ENCODE measurements around the gene RBMS1.

The RBMS1 gene

GRCh38 chr2:160294889-160295288, 198.7 kb downstream of the RBMS1 start:
- no peak for DNase-seq

- peak; percentile 88 for DNase-seq
Measured at GRCh38 chr2:160294339-160294803, 199.2 kb downstream of the RBMS1 start.

- DNase-seq: peak; percentile 90
Measured at GRCh38 chr2:160293391-160294091, 200.1 kb downstream of the RBMS1 start.

GRCh38 chr2:160292225-160292624, 201.4 kb downstream of the RBMS1 start:
- no peak for DNase-seq

- no peak for DNase-seq
Measured at GRCh38 chr2:160291382-160291781, 202.2 kb downstream of the RBMS1 start.

GRCh38 chr2:160290598-160290997, 203.0 kb downstream of the RBMS1 start:
- no peak for DNase-seq

GRCh38 chr2:160289831-160290230, 203.8 kb downstream of the RBMS1 start:
- DNase-seq: no peak

GRCh38 chr2:160289126-160289525, 204.5 kb downstream of the RBMS1 start:
- DNase-seq: no peak

GRCh38 chr2:160288324-160288723, 205.3 kb downstream of the RBMS1 start:
- no peak for DNase-seq

- DNase-seq: no peak
Measured at GRCh38 chr2:160287476-160287875, 206.1 kb downstream of the RBMS1 start.

GRCh38 chr2:160286551-160286950, 207.1 kb downstream of the RBMS1 start:
- DNase-seq: no peak

- DNase-seq: no peak
Measured at GRCh38 chr2:160283675-160284074, 209.9 kb downstream of the RBMS1 start.

- peak; percentile 51 for DNase-seq
Measured at GRCh38 chr2:160282063-160282580, 211.5 kb downstream of the RBMS1 start.

- no peak for DNase-seq
Measured at GRCh38 chr2:160281213-160281612, 212.4 kb downstream of the RBMS1 start.

- DNase-seq: peak; percentile 54
Measured at GRCh38 chr2:160279813-160280465, 213.7 kb downstream of the RBMS1 start.

GRCh38 chr2:160278879-160279177, 214.8 kb downstream of the RBMS1 start:
- DNase-seq: no peak

- no peak for DNase-seq
Measured at GRCh38 chr2:160278101-160278878, 215.3 kb downstream of the RBMS1 start.

GRCh38 chr2:160277151-160277550, 216.5 kb downstream of the RBMS1 start:
- no peak for DNase-seq

- DNase-seq: no peak
Measured at GRCh38 chr2:160275656-160276055, 218.0 kb downstream of the RBMS1 start.

- no peak for DNase-seq
Measured at GRCh38 chr2:160271171-160272086, 222.2 kb downstream of the RBMS1 start.

- peak; percentile 69 for DNase-seq
Measured at GRCh38 chr2:160270571-160271113, 223.0 kb downstream of the RBMS1 start.

All from fibroblast of upper back skin (primary cell).